Tibial nerve (tissue), 4 donors: ENCODE data around the gene SHISAL1.

Experiments used
- CTCF ChIP-seq, 5 experiments: fragments of 200-600 bp in 3 of 5; fragments of 450-650 bp in 2 of 5; sonication (generic) in 3 of 5; IDR thresholded peaks; one replicate each; pipeline ENCODE4 v1.5.1; 2016 to 2019; ENCODE audit warnings: antibody characterized with exemption in 5 of 5, mild to moderate bottlenecking in 3 of 5, moderate library complexity in 2 of 5
- EP300 ChIP-seq, 2 donors: sonication (generic); formaldehyde crosslinking; IDR thresholded peaks; one replicate each; pipeline ENCODE4 v1.6.1; 2017; ENCODE audit warnings: antibody characterized with exemption in 2 of 2, mild to moderate bottlenecking in 1 of 2
- POLR2A ChIP-seq, 2 donors: fragments of 450-650 bp; IDR thresholded peaks; one replicate each; pipeline ENCODE4 v1.6.1; 2017; ENCODE audit warnings: antibody characterized with exemption in 2 of 2, mild to moderate bottlenecking in 2 of 2, moderate library complexity in 2 of 2

- TF ChIP-seq POLR2A (IDR thresholded peaks at IDR 0.05) (no peak), CTCF (IDR thresholded peaks at IDR 0.05) (no peak), EP300 (IDR thresholded peaks at IDR 0.05) (no peak)
These were observed 104.8 kb downstream of the SHISAL1 start for GRCh38 chr22:44207981-44208317.
